Body of pancreas (tissue), 4 donors: ENCODE measurements around the gene SLC1A2. TPM values are rescaled to one million over a fixed set of nuclear protein-coding genes. Genes with fewer than 3 reads are reported as not detected.

ENCODE experiments used
- ATAC-seq: fragments of 150-250 bp; one replicate; pipeline ENCODE4 v1.9.1; 2016
- DNase-seq, 4 donors: peaks; one replicate each; pipeline ENCODE4 v3.0.0-alpha.2; 2019
- H3K27ac ChIP-seq, 4 donors: fragments of 200-600 bp; sonication (generic); 1 replicate in 3 of 4; 2 replicates in 1 of 4; pipeline versions ENCODE4 v1.5.1 to v1.6.1; 2016 to 2019; ENCODE audit warnings: mild to moderate bottlenecking in 1 of 4, mixed read lengths in 1 of 4, moderate library complexity in 1 of 4
- H3K27me3 ChIP-seq, 2 donors: fragments of 200-600 bp; sonication (generic); one replicate each; pipeline ENCODE4 v1.6.0; 2016; ENCODE audit warnings: mild to moderate bottlenecking in 1 of 2
- H3K36me3 ChIP-seq, 2 donors: fragments of 200-600 bp; sonication (generic); replicated peaks in 1 of 2; 2 replicates each; pipeline ENCODE4 v1.5.1; 2016; ENCODE audit warnings: low read depth in 2 of 2; ENCODE audit not compliant: insufficient read depth in 1 of 2
- H3K4me1 ChIP-seq: fragments of 200-600 bp; sonication (generic); one replicate; pipeline ENCODE4 v1.6.0; 2016
- H3K4me3 ChIP-seq, 2 donors: fragments of 200-600 bp; sonication (generic); 1 replicate in 1 of 2; 2 replicates in 1 of 2; pipeline ENCODE4 v1.5.1; 2016 to 2019
- H3K9me3 ChIP-seq, 3 donors: fragments of 200-600 bp; sonication (generic); 1 replicate in 2 of 3; 2 replicates in 1 of 3; pipeline ENCODE4 v1.5.1; 2016
- POLR2A ChIP-seq, 3 donors: fragments of 450-650 bp; IDR thresholded peaks; one replicate each; pipeline ENCODE4 v1.6.1; 2016; ENCODE audit warnings: antibody characterized with exemption in 3 of 3, mild to moderate bottlenecking in 2 of 3
- WGBS, 2 donors: methylation state at CpG; one replicate each; pipeline ENCODE4 v1.1.5; 2017; 5-methylcytosine and 5-hydroxymethylcytosine counted together
- intact Hi-C: fragments of 100-400 bp; cut with DNase I; formaldehyde crosslinking; loops from one replicate; pipeline ENCODE4 v1.15.1; 2023
- small RNA-seq: library from RNA; depleted of rRNA; stranded (forward); fragments of <200 nt; gene quantifications from one replicate; pipeline ENCODE3, GENCODE V24; 2016
- total RNA-seq, 2 donors: library from RNA; depleted of rRNA; stranded (reverse); fragments of >200 nt; gene quantifications; one replicate each; pipeline ENCODE4 v1.1.0, GENCODE V29; 2016
- TF ChIP-seq, protein P1 (sequence below), 7 experiments: fragments of 450-650 bp in 4 of 7; fragments of 200-600 bp in 3 of 7; sonication (generic) in 3 of 7; IDR thresholded peaks; one replicate each; pipeline ENCODE4 v1.5.1; 2016 to 2019; ENCODE audit warnings: antibody characterized with exemption in 7 of 7

The SLC1A2 gene
- total RNA-seq, 2 donors from 2014 or later: 23.1 to 73.7 TPM

DNA sequence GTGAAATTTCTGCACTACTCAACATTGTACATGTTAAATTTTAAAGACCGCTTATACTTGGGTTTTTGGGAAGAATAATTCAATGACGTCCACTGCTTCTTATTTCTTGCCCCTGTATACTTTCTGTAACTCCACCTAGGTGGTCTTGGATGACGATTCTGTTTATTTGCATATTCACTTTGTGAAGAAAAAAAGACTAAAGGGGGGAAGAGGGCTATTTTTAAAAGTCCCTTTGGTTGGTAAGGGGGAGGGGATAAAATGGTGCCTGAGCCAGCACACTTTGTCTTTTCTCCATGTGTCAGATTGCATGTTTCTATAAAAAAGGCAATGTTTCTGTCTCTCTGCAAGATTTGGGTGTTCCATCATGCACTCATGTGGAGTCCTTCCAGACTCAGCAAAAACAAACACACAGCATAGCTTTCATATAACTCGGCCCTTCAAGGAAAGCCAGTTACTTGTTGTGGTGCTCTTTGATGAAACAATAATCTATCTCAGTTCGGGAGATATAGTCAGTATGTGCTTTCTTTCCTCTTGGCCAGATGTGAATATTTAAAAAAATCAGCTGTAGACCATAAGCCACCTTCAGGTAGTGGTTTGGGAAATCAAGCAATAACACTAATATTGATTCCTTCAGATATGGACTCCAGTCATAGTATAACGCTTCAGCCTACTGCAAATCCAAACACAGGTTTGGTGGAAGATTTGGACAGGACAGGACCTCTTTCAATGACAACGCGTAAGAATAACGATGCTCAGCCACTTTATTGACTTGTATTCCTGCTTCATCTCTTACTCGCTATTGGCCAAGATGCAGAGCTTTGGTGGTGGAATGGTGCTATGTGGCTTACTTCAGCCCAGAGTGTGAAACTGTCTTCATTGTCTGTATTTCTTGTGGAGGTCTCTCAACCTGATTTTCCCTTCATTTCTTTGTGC lies 211.6 kb downstream of the SLC1A2 start:
- no peak for TF ChIP-seq POLR2A (IDR thresholded peaks at IDR 0.05)
- TF ChIP-seq, protein P1, sequence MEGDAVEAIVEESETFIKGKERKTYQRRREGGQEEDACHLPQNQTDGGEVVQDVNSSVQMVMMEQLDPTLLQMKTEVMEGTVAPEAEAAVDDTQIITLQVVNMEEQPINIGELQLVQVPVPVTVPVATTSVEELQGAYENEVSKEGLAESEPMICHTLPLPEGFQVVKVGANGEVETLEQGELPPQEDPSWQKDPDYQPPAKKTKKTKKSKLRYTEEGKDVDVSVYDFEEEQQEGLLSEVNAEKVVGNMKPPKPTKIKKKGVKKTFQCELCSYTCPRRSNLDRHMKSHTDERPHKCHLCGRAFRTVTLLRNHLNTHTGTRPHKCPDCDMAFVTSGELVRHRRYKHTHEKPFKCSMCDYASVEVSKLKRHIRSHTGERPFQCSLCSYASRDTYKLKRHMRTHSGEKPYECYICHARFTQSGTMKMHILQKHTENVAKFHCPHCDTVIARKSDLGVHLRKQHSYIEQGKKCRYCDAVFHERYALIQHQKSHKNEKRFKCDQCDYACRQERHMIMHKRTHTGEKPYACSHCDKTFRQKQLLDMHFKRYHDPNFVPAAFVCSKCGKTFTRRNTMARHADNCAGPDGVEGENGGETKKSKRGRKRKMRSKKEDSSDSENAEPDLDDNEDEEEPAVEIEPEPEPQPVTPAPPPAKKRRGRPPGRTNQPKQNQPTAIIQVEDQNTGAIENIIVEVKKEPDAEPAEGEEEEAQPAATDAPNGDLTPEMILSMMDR (IDR thresholded peaks at IDR 0.05): no peak
- DNase-seq (no peak), ATAC-seq (no peak)
- peaks cover 20% of the 10 kb centered on the region for H3K4me1 ChIP-seq
- no peak overlapping the region for H3K27ac ChIP-seq
- no peaks in the 10 kb centered on the region for H3K27me3 ChIP-seq
- H3K4me3 ChIP-seq: no peak overlapping the region
- H3K36me3 ChIP-seq: peaks cover 0 to 6% of the 10 kb centered on the region in 2 donors
- H3K9me3 ChIP-seq: no peaks in the 10 kb centered on the region
- 91 to 94% methylated on average over 10 of the region's 10 CpGs for WGBS, 2 donors
- intact Hi-C loops: no loop called here

DNA sequence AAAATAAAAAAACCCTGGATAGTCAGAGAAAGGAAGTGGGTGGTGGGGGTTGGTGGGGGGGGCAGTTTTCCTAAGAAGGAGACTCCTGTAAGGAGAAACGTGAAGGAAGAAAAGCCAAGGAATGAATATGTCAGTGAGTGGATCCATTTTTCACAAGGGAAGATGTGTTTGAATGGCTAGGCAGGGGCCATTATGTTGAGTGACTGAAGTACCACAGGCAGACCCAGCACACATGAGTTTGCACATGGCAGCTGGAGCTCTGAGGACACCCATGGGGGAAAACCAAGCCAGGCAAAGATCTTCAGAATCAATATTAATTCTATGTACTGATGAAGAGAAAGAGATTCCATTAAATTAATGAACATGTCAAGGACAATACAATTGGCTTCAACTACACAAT lies 212.7 kb downstream of the SLC1A2 start:
- no peak for TF ChIP-seq POLR2A (IDR thresholded peaks at IDR 0.05)
- TF ChIP-seq, protein P1 (IDR thresholded peaks at IDR 0.05): no peak
- 94 to 100% methylated on average over 1 of the region's 1 CpG for WGBS, 2 donors
- Histone ChIP-seq H3K27me3 (no peaks in the 10 kb centered on the region), H3K4me1 (peaks cover 20% of the 10 kb centered on the region), H3K4me3 (no peak overlapping the region), H3K9me3 (no peaks in the 10 kb centered on the region), H3K36me3 (peaks cover 0 to 8% of the 10 kb centered on the region in 2 donors), H3K27ac (no peak overlapping the region)
- ATAC-seq (no peak), DNase-seq (no peak)
- intact Hi-C loops: no loop called here

DNA sequence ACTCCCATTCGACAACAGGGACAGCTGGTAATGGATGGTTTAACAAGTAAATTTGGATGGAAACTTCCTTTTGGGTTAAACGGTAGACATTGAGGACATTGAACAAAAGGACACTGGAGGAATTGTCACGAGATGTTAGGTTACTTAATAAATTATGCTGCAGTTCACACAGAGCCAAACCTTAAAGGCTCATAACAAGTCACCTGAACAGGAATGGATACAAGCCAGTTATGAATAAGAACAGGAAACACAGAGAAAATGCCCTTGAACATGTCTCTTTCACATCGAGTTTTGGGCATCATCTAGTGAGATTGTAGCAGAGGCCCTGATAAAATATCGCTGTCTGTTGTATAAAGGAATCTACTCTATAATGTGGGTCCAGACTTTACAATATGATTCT lies 214.7 kb downstream of the SLC1A2 start:
- Histone ChIP-seq H3K4me1 (peaks cover 12% of the 10 kb centered on the region), H3K27ac (peak overlapping the region in 2 of 4 donors; percentile 35 to 37), H3K9me3 (no peaks in the 10 kb centered on the region), H3K27me3 (no peaks in the 10 kb centered on the region), H3K36me3 (peaks cover 0 to 18% of the 10 kb centered on the region in 2 donors), H3K4me3 (no peak overlapping the region)
- ATAC-seq: peak; percentile 45
- WGBS, 2 donors: 40 to 47% methylated on average over 5 of the region's 5 CpGs
- no peak for TF ChIP-seq POLR2A (IDR thresholded peaks at IDR 0.05)
- TF ChIP-seq, protein P1 (IDR thresholded peaks at IDR 0.05): no peak
- DNase-seq: no peak
- intact Hi-C loops: no loop called here

Small RNAs within 50 kb of the gene (small RNA-seq; reads per million reads assigned to genes)
- gene AC090625.1: not detected

Other genes starting within 250 kb of the SLC1A2 start
- gene PAMR1, start 106.1 kb upstream of the SLC1A2 start, total RNA-seq: 1 to 10 TPM in 1 of 2 donors, under 1 TPM in 1; 0.99 to 3.6 TPM
- gene FJX1, start 198.9 kb upstream of the SLC1A2 start, total RNA-seq: 10 to 100 TPM in 1 of 2 donors, 1 to 10 TPM in 1; 4.2 to 17.1 TPM
- 10 to 100 TPM; 17.4 to 81.7 TPM for gene TRIM44, start 243.2 kb upstream of the SLC1A2 start, total RNA-seq